ENCODE measurements around the gene ANKRD63.

DNA sequence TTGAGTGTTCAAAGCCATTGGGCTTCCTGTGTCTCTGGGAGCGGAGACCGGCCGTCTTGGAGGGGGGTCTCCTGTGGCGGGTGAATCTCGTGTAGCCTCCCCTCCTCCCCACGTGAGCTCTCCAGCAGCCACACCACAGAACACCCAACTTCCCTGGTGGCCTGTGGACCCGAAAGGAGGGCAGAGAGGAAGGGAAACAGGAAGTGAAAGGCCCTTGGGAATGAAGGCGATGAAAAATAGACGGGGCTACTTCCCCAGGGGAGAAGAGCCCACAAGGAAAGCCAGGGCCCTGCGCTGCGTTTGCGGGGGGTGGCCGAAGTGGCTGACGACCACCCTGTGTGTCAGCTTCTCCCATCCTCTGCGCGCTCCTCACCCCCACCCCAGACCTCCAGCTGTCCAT lies 5.4 kb downstream of the ANKRD63 start:
- TF ChIP-seq EZH2 (IDR thresholded peaks at IDR 0.05; ENCODE audit: borderline replicate concordance, insufficient read depth, low read depth, low read length, poor library complexity, severe bottlenecking): no peak
- TF ChIP-seq, protein P1, sequence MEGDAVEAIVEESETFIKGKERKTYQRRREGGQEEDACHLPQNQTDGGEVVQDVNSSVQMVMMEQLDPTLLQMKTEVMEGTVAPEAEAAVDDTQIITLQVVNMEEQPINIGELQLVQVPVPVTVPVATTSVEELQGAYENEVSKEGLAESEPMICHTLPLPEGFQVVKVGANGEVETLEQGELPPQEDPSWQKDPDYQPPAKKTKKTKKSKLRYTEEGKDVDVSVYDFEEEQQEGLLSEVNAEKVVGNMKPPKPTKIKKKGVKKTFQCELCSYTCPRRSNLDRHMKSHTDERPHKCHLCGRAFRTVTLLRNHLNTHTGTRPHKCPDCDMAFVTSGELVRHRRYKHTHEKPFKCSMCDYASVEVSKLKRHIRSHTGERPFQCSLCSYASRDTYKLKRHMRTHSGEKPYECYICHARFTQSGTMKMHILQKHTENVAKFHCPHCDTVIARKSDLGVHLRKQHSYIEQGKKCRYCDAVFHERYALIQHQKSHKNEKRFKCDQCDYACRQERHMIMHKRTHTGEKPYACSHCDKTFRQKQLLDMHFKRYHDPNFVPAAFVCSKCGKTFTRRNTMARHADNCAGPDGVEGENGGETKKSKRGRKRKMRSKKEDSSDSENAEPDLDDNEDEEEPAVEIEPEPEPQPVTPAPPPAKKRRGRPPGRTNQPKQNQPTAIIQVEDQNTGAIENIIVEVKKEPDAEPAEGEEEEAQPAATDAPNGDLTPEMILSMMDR (IDR thresholded peaks at IDR 0.05): no peak

All from B cell (primary cell).